Effector CD4-positive, alpha-beta T cell (primary cell): ENCODE data around the gene RCOR3.
"Not testable (repeated sequence)": the region's sequence is repeated elsewhere in the genome, so short reads cannot be mapped to it uniquely, and the experiment has no call there.

Experiments
- DNase-seq: peaks from one replicate; pipeline ENCODE4 v3.0.0-alpha.2; 2020

The RCOR3 gene

GRCh38 chr1:211343607-211344006, 84.4 kb downstream of the RCOR3 start:
- no peak for DNase-seq

- no peak for DNase-seq
Measured at GRCh38 chr1:211344152-211344618, 85.0 kb downstream of the RCOR3 start.

GRCh38 chr1:211345719-211346118, 86.6 kb downstream of the RCOR3 start:
- no peak for DNase-seq

GRCh38 chr1:211347077-211347844, 88.1 kb downstream of the RCOR3 start:
- DNase-seq = no peak

- DNase-seq = no peak
Measured at GRCh38 chr1:211348547-211348946, 89.4 kb downstream of the RCOR3 start.

GRCh38 chr1:211349741-211350140, 90.6 kb downstream of the RCOR3 start:
- no peak for DNase-seq

GRCh38 chr1:211352055-211352454, 92.9 kb downstream of the RCOR3 start:
- DNase-seq = not testable (repeated sequence)

GRCh38 chr1:211352465-211352864, 93.3 kb downstream of the RCOR3 start:
- no peak for DNase-seq

- DNase-seq = peak; percentile 44
Measured at GRCh38 chr1:211352985-211353515, 93.9 kb downstream of the RCOR3 start.

GRCh38 chr1:211353562-211354212, 94.5 kb downstream of the RCOR3 start:
- DNase-seq = no peak

- no peak for DNase-seq
Measured at GRCh38 chr1:211355873-211356272, 96.7 kb downstream of the RCOR3 start.

- DNase-seq = no peak
Measured at GRCh38 chr1:211356723-211357407, 97.7 kb downstream of the RCOR3 start.

GRCh38 chr1:211358685-211359084, 99.5 kb downstream of the RCOR3 start:
- no peak for DNase-seq

- DNase-seq = no peak
Measured at GRCh38 chr1:211359876-211360275, 100.7 kb downstream of the RCOR3 start.

GRCh38 chr1:211361202-211361601, 102.0 kb downstream of the RCOR3 start:
- DNase-seq = no peak
